ENCODE measurements around the gene MAB21L3.
"Not testable (repeated sequence)": the region's sequence is repeated elsewhere in the genome, so short reads cannot be mapped to it uniquely, and the experiment has no call there.

Gene MAB21L3

GRCh38 chr1:116139592-116140134 lies 28.5 kb downstream of the MAB21L3 start:
- DNase-seq = no peak

GRCh38 chr1:116144151-116144550 lies 33.0 kb downstream of the MAB21L3 start:
- DNase-seq = no peak

- not testable (repeated sequence) for DNase-seq
These were observed 35.4 kb downstream of the MAB21L3 start for GRCh38 chr1:116146447-116147113.

DNA sequence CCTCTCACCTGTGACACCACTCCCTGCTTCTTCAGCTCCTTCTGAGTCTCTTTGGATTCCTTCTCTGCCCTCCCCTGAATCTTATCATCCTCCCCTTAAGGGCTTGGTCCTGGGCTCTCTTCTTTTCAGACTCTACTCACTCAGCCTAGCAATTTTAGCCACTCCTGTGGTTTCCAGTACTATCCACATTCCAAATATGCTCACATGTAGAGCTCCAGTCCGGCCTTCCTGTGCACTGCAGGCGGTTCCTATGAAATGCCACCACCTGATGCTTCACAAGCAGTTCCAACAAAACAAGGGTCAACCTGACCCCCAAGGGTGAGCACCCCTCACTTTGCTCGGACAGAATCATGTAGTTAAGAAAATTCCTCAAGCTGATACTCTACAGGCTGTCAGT lies 35.9 kb downstream of the MAB21L3 start:
- DNase-seq = no peak

DNA sequence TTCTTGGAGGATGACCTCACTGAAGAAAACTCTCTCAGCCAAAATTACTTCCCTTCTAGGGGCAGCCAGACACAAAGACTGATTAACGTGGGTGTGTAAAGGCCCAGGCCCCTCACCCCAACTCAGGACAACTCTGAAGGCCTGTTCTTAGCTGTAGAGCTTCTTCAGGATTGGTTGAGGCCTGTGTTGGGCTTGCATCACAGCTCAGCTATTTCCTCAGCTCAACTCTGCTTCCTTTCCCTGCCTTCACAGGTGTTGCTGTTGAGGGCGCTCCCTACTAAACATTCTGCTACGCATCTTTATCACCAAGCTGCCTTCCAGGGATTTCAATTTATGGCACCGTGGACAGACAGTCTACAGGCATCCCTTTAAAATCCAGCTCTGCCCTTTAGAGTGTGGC lies 36.8 kb downstream of the MAB21L3 start:
- DNase-seq = no peak

DNA sequence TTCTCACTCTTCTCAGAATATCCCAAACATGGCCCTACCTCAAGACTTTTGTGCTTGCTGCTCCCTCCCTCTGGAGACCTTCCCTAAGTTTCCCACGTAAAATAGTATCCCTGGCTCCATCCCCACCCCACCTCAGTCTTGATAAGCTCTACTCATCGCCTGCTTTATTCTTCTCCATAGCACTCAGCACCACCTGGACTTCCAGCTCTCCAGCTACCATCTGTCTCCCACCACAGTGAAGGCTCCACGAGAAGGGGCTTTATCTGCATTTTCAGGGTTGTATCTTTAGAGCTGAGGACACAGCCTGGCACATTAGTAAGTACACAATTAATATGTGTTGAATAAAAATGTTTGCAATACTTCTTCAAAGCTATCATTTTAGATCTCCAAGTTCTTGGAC lies 37.8 kb downstream of the MAB21L3 start:
- no peak for DNase-seq

- no peak for DNase-seq
These were observed 39.2 kb downstream of the MAB21L3 start for GRCh38 chr1:116150368-116150767.

GRCh38 chr1:116151739-116152576 lies 40.8 kb downstream of the MAB21L3 start:
- peak; percentile 77 for DNase-seq

DNA sequence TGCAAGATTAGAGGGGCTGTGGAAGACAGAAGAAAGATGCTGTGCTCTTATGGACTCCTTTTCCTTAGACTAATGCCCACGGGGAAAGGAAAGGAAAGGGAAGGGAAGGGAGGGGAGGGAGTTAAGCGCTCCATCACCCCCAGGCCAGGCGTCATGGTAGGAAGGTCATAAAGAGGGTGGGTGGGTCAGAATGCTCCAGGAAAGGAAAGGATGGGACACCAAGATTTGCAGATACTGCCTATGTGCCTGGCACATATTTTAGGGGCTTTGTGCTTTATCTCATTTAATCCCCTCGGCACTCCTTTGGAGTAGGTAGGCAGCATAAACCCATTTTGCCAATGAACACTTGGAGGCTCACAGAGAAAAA lies 41.4 kb downstream of the MAB21L3 start:
- no peak for DNase-seq

DNA sequence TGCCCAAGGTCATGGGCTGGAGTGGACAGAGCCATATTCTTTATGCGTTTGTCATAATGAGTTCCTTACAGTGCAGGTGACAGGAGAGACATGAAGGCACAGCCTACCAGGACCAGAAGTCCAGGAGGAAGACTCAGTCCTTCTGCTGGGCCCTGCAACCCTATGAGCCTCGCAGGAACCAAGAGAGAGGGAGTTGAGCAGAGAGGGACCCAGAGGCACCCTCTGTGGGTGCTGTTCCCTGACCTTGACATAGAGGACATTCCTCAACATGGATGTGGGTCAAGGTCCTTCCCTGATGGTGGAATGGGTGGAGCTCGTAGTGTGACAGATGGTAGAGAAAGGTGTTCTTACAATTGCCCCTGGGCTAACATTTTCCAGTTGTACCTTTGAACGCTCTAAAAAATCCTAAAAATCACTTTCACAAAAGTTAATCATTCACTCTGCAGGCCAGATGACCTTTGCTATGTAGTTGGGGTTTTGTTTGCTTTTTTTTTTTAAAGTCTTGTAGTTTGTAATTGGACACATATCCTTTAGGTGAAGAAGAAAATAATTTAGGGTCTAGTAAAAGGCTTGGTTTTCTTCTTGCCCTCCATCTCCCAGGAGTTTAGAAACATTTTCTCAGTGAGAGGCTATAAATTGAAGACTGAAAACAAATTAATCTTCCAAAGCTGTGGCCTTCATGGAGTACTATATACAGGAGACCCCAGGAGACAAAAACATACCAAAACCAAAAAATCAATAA lies 41.9 kb downstream of the MAB21L3 start:
- no peak for DNase-seq

DNA sequence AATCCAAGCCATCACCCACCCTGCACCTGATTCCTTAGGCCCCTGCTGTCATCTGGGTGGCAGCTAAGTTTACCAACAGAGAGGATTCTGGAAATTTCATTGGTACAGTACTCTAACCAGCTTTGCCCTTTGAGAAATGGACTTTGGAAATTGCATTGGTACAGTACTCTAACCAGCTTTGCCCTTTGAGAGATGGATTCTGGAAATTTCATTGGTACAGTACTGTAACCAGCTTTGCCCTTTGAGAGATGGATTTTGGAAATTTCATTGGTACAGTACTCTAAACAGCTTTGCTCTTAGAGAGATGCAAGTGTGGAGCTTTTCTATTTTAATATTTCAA lies 42.5 kb downstream of the MAB21L3 start:
- DNase-seq = no peak

GRCh38 chr1:116154536-116154935 lies 43.3 kb downstream of the MAB21L3 start:
- no peak for DNase-seq

DNA sequence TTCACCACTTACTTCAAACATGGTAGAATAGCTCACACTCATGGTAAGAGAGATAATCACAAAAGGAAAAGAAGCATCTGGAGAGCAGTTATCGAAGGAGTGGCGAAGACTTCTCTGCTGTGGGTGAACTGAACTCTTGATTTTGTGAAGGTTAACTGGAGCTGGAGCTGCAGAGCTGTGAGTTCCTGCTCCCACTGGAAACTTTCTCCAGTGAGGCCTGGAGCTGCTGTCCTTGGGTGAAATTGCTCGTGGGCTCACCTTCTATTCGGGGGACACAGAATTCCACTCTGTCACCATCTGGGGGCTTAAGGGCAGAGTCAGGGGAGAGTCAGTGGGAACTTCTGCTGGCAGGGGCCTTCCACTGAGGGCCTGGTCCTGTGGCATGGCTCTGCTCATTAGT lies 45.9 kb downstream of the MAB21L3 start:
- no peak for DNase-seq

- DNase-seq = no peak
These were observed 48.0 kb downstream of the MAB21L3 start for GRCh38 chr1:116159177-116159576.

DNA sequence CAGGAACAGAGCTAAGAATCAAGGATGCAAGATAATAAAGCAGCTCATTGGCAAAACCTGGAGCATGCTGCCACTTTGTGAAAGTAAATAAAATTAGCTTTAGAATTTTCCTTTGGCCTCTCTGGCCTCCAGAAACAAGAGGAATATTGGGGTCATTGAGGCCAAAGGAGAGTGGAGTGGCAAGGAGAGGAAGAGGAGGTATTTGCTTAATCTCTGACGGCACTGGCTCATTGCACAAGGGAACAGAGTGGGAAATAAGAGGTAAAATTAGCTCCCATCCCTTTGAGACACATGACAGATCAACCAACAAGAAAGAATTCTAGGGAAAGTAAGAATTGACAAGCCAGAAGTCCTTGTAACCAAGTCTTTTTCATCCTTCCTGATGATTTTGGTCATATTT lies 48.4 kb downstream of the MAB21L3 start:
- no peak for DNase-seq

DNA sequence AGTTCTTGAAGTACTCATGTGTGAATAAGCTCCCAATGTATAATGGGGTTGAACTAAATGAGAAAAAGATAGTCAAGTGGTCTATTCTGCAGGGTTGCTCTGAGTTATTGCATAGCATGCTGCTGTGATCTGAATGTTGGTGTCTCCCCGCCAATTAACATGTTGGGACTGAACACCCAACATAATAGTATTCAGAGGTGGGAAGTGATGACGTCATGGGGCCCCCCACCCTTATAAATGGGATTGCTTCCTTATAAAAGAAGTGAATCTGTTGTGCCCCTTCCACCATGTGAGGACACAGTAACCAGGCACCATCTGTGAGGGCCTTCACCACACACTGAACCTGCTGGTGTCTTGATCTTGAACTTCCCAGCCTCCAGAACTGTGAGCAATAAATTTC lies 50.2 kb downstream of the MAB21L3 start:
- no peak for DNase-seq

GRCh38 chr1:116161877-116162390 lies 50.7 kb downstream of the MAB21L3 start:
- DNase-seq = no peak

DNA sequence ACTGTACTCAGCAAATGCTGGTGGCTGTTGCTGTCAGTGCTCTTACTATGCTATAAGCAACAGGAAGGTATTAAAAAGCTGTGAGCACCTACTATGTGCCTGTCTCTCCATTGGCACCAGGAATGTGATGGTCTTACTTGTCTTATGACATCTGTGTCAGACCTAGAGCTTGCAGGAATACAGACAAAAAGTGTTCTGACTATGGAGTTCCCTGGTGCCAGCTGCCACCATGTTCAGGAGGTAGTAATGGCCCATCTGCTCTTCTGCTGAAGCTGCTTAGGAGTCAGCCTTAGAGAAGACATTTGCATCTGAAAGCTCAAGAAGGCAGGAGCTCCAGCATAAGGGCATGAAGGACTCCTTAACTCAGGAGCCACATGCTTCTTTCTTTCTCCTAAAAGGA lies 52.3 kb downstream of the MAB21L3 start:
- no peak for DNase-seq

GRCh38 chr1:116164150-116164549 lies 53.0 kb downstream of the MAB21L3 start:
- no peak for DNase-seq

GRCh38 chr1:116164604-116165368 lies 53.6 kb downstream of the MAB21L3 start:
- no peak for DNase-seq

GRCh38 chr1:116165572-116165971 lies 54.4 kb downstream of the MAB21L3 start:
- no peak for DNase-seq

- no peak for DNase-seq
These were observed 54.9 kb downstream of the MAB21L3 start for GRCh38 chr1:116166011-116166571.
